ENCODE results near the gene IGF2BP2.
"Not testable (repeated sequence)": the region's sequence is repeated elsewhere in the genome, so short reads cannot be mapped to it uniquely, and the experiment has no call there.

The IGF2BP2 gene

GRCh38 chr3:185797993-185798830 lies 26.6 kb downstream of the IGF2BP2 start:
- DNase-seq, result no peak

GRCh38 chr3:185797108-185797881 lies 27.5 kb downstream of the IGF2BP2 start:
- no peak for DNase-seq

GRCh38 chr3:185796431-185797107 lies 28.3 kb downstream of the IGF2BP2 start:
- no peak for DNase-seq

- no peak for DNase-seq
These were observed 31.5 kb downstream of the IGF2BP2 start for GRCh38 chr3:185793381-185793780.

GRCh38 chr3:185792955-185793354 lies 31.9 kb downstream of the IGF2BP2 start:
- DNase-seq, result no peak

- no peak for DNase-seq
These were observed 34.7 kb downstream of the IGF2BP2 start for GRCh38 chr3:185789891-185790830.

GRCh38 chr3:185789134-185789533 lies 35.7 kb downstream of the IGF2BP2 start:
- DNase-seq, result no peak

- DNase-seq, result no peak
These were observed 36.5 kb downstream of the IGF2BP2 start for GRCh38 chr3:185788292-185788691.

GRCh38 chr3:185786956-185787877 lies 37.6 kb downstream of the IGF2BP2 start:
- no peak for DNase-seq

GRCh38 chr3:185786258-185786657 lies 38.6 kb downstream of the IGF2BP2 start:
- DNase-seq, result not testable (repeated sequence)

GRCh38 chr3:185784317-185784716 lies 40.5 kb downstream of the IGF2BP2 start:
- no peak for DNase-seq

GRCh38 chr3:185781759-185782158 lies 43.1 kb downstream of the IGF2BP2 start:
- DNase-seq, result no peak

GRCh38 chr3:185779461-185779860 lies 45.4 kb downstream of the IGF2BP2 start:
- DNase-seq, result no peak

- DNase-seq, result no peak
These were observed 46.0 kb downstream of the IGF2BP2 start for GRCh38 chr3:185778821-185779220.

GRCh38 chr3:185778094-185778493 lies 46.7 kb downstream of the IGF2BP2 start:
- DNase-seq, result no peak

- DNase-seq, result no peak
These were observed 54.7 kb downstream of the IGF2BP2 start for GRCh38 chr3:185770109-185770508.

- DNase-seq, result peak; percentile 13
These were observed 56.3 kb downstream of the IGF2BP2 start for GRCh38 chr3:185768578-185768982.

- DNase-seq, result no peak
These were observed 57.7 kb downstream of the IGF2BP2 start for GRCh38 chr3:185767002-185767688.

- DNase-seq, result no peak
These were observed 58.4 kb downstream of the IGF2BP2 start for GRCh38 chr3:185766329-185767001.

GRCh38 chr3:185764980-185765370 lies 59.9 kb downstream of the IGF2BP2 start:
- no peak for DNase-seq

Data from GF-D8 (cell line).